ENCODE data around the gene GRAP2. TPM values are rescaled to one million over a fixed set of nuclear protein-coding genes. Genes with fewer than 3 reads are reported as not detected.

GRAP2 gene
- total RNA-seq, 1 experiment from 2014 or later: 0.54 TPM

- intact Hi-C loops (cut with micrococcal nuclease; ENCODE audit: unreplicated experiment): no loop called here
- Histone ChIP-seq H3K27ac (ENCODE audit: low read length) (no peak overlapping the region), H3K9me3 (ENCODE audit: control insufficient read depth, insufficient read depth, low read depth, low read length) (no peaks in the 10 kb centered on the region), H3K4me1 (ENCODE audit: control insufficient read depth, insufficient read depth, low read length) (no peaks in the 10 kb centered on the region), H3K27me3 (ENCODE audit: control insufficient read depth, insufficient read depth, low read length) (peaks cover 2% of the 10 kb centered on the region), H3K4me3 (ENCODE audit: low read depth in 2 of 2, low read length in 2 of 2) (no peak overlapping the region), H3K36me3 (ENCODE audit: control insufficient read depth, insufficient read depth, low read length) (no peaks in the 10 kb centered on the region)
- in situ Hi-C loops (cut with HindIII; ENCODE audit: low pct_unique_long_range_greater_than_20kb, low sequenced_read_pairs): no loop called here
- no TSS peak for BruUV-seq (replicated peaks)
- DNase-seq (ENCODE audit: low read depth, low spot score) (no peak), ATAC-seq (no peak)
- CTCF ChIA-PET: interaction anchor here (0.6 kb wide), 1 partner anchor 50 kb away, joined by 3 read pairs; no protein-coding TSS in a partner anchor
- POLR2A ChIA-PET: no interaction called here
- TF ChIP-seq REST (IDR thresholded peaks at IDR 0.05; ENCODE audit: insufficient read depth in 1 of 2, low read depth in 2 of 2, low read length in 1 of 2) (no peak), TCF7L2 (IDR thresholded peaks at IDR 0.05; ENCODE audit: low read depth, low read length) (no peak), SIN3A (IDR thresholded peaks at IDR 0.05; ENCODE audit: borderline replicate concordance, insufficient read depth, low read depth, low read length) (no peak), CTCF (IDR thresholded peaks at IDR 0.05) (no peak), POLR2AphosphoS5 (IDR thresholded peaks at IDR 0.05; ENCODE audit: low read depth, low read length) (no peak)
Observed at GRCh38 chr22:39973656-39974055, 72.8 kb downstream of the GRAP2 start.

GRCh38 chr22:39974065-39974464 is 73.2 kb downstream of the GRAP2 start:
- Histone ChIP-seq H3K27me3 (ENCODE audit: control insufficient read depth, insufficient read depth, low read length) (peaks cover 2% of the 10 kb centered on the region), H3K27ac (ENCODE audit: low read length) (no peak overlapping the region), H3K4me3 (ENCODE audit: low read depth in 2 of 2, low read length in 2 of 2) (no peak overlapping the region), H3K9me3 (ENCODE audit: control insufficient read depth, insufficient read depth, low read depth, low read length) (no peaks in the 10 kb centered on the region), H3K4me1 (ENCODE audit: control insufficient read depth, insufficient read depth, low read length) (no peaks in the 10 kb centered on the region), H3K36me3 (ENCODE audit: control insufficient read depth, insufficient read depth, low read length) (no peaks in the 10 kb centered on the region)
- DNase-seq (ENCODE audit: low read depth, low spot score): no peak
- ChIA-PET POLR2A (no interaction called here), CTCF (interaction anchor here (0.6 kb wide), 1 partner anchor 50 kb away, joined by 3 read pairs; no protein-coding TSS in a partner anchor)
- in situ Hi-C loops (cut with HindIII; ENCODE audit: low pct_unique_long_range_greater_than_20kb, low sequenced_read_pairs): no loop called here
- no TSS peak for BruUV-seq (replicated peaks)
- intact Hi-C loops (cut with micrococcal nuclease; ENCODE audit: unreplicated experiment): no loop called here
- TF ChIP-seq REST (IDR thresholded peaks at IDR 0.05; ENCODE audit: insufficient read depth in 1 of 2, low read depth in 2 of 2, low read length in 1 of 2) (no peak), TCF7L2 (IDR thresholded peaks at IDR 0.05; ENCODE audit: low read depth, low read length) (no peak)
- ATAC-seq: no peak

All from Panc1 (cell line).